H9 (cell line): Measurements from ENCODE around the gene PDE8A. TPM values are rescaled to one million over a fixed set of nuclear protein-coding genes. Genes with fewer than 3 reads are reported as not detected.

ENCODE experiments used
- DNase-seq: peaks from one replicate; pipeline ENCODE4 v3.0.0-alpha.2; 2017
- H2AFZ ChIP-seq: one replicate; pipeline ENCODE4 v1.6.1; 2013; ENCODE audit warnings: mild to moderate bottlenecking, low read length, control low read depth, moderate library complexity
- H2AK5ac ChIP-seq: 2 replicates; pipeline ENCODE4 v1.6.1; 2013; ENCODE audit warnings: low read length, control low read depth, mixed read lengths; ENCODE audit not compliant: insufficient read length
- H2BK120ac ChIP-seq: one replicate; pipeline ENCODE4 v1.6.1; 2013; ENCODE audit warnings: low read depth, mild to moderate bottlenecking, low read length, control low read depth, inconsistent platforms; ENCODE audit not compliant: poor library complexity, severe bottlenecking
- H2BK12ac ChIP-seq: 2 replicates; pipeline ENCODE4 v1.6.1; 2013; ENCODE audit warnings: low read length, control low read depth, mixed read lengths, low read depth; ENCODE audit not compliant: insufficient read length
- H2BK15ac ChIP-seq: 2 replicates; pipeline ENCODE4 v1.6.1; 2013; ENCODE audit warnings: low read depth, low read length, control low read depth
- H2BK20ac ChIP-seq: one replicate; pipeline ENCODE4 v1.6.1; 2013; ENCODE audit warnings: low read depth, mild to moderate bottlenecking, low read length, control low read depth, inconsistent platforms; ENCODE audit not compliant: poor library complexity, severe bottlenecking
- H2BK5ac ChIP-seq: 2 replicates; pipeline ENCODE4 v1.6.1; 2013; ENCODE audit warnings: low read length, control low read depth, mixed read lengths; ENCODE audit not compliant: insufficient read length
- H3K14ac ChIP-seq: 2 replicates; pipeline ENCODE4 v1.6.1; 2013; ENCODE audit warnings: low read length, control low read depth; ENCODE audit not compliant: insufficient read depth
- H3K18ac ChIP-seq: 2 replicates; pipeline ENCODE4 v1.6.1; 2013; ENCODE audit warnings: low read depth, mild to moderate bottlenecking, mixed read lengths, low read length, control low read depth; ENCODE audit not compliant: insufficient read length
- H3K23ac ChIP-seq: 2 replicates; pipeline ENCODE4 v1.6.1; 2013; ENCODE audit warnings: low read length, control low read depth, mixed read lengths, low read depth; ENCODE audit not compliant: insufficient read length
- H3K23me2 ChIP-seq: 2 replicates; pipeline ENCODE4 v1.6.1; 2013; ENCODE audit warnings: low read depth, mild to moderate bottlenecking, mixed read lengths, low read length, control low read depth; ENCODE audit not compliant: insufficient read length, poor library complexity, severe bottlenecking
- H3K27ac ChIP-seq: 2 replicates; pipeline ENCODE4 v1.5.1; 2013; ENCODE audit warnings: low read length, control low read depth, mixed read lengths, low read depth; ENCODE audit not compliant: insufficient read length
- H3K27me3 ChIP-seq: 2 replicates; pipeline ENCODE4 v1.6.1; 2013; ENCODE audit warnings: low read length, control low read depth, inconsistent platforms; ENCODE audit not compliant: insufficient read depth
- H3K4ac ChIP-seq: 2 replicates; pipeline ENCODE4 v1.6.1; 2013; ENCODE audit warnings: low read depth, mild to moderate bottlenecking, control low read depth, inconsistent platforms, low read length, moderate library complexity
- H3K4me1 ChIP-seq: 2 replicates; pipeline ENCODE4 v1.6.1; 2013; ENCODE audit warnings: low read length, control low read depth, inconsistent platforms; ENCODE audit not compliant: insufficient read depth
- H3K4me2 ChIP-seq: 2 replicates; pipeline ENCODE4 v1.6.1; 2013; ENCODE audit warnings: low read length, control low read depth, mixed read lengths; ENCODE audit not compliant: insufficient read length, insufficient read depth
- H3K56ac ChIP-seq: 2 replicates; pipeline ENCODE4 v1.6.1; 2013; ENCODE audit warnings: low read depth, mild to moderate bottlenecking, mixed read lengths, low read length, control low read depth; ENCODE audit not compliant: insufficient read length
- H3K79me1 ChIP-seq: 2 replicates; pipeline ENCODE4 v1.6.1; 2013; ENCODE audit warnings: low read depth, mild to moderate bottlenecking, moderate library complexity, low read length, control low read depth, inconsistent platforms; ENCODE audit not compliant: insufficient read depth, poor library complexity, severe bottlenecking
- H3K79me2 ChIP-seq: 2 replicates; pipeline ENCODE4 v1.6.1; 2013; ENCODE audit warnings: low read length, control low read depth, inconsistent platforms; ENCODE audit not compliant: insufficient read depth
- H3K9ac ChIP-seq: 2 replicates; pipeline ENCODE4 v1.6.1; 2013; ENCODE audit warnings: low read length, control low read depth, mixed read lengths; ENCODE audit not compliant: insufficient read length; ENCODE audit errors: extremely low read depth
- H3K9me3 ChIP-seq: one replicate; pipeline ENCODE4 v1.6.1; 2013; ENCODE audit warnings: low read depth, low read length, inconsistent platforms; ENCODE audit not compliant: control insufficient read depth
- H3T11ph ChIP-seq: one replicate; pipeline ENCODE4 v1.6.1; 2013; ENCODE audit warnings: mild to moderate bottlenecking, low read length, control low read depth, inconsistent platforms
- H4K20me1 ChIP-seq: one replicate; pipeline ENCODE4 v1.6.1; 2013; ENCODE audit not compliant: control insufficient read depth, insufficient read length, insufficient read depth
- H4K5ac ChIP-seq: 2 replicates; pipeline ENCODE4 v1.6.1; 2013; ENCODE audit warnings: low read depth, mild to moderate bottlenecking, mixed read lengths, low read length, control low read depth; ENCODE audit not compliant: insufficient read length
- H4K8ac ChIP-seq: replicated peaks from 2 replicates; pipeline ENCODE4 v1.6.1; 2013; ENCODE audit warnings: low read length, control low read depth, mixed read lengths, low read depth; ENCODE audit not compliant: insufficient read length
- H4K91ac ChIP-seq: 2 replicates; pipeline ENCODE4 v1.6.1; 2013; ENCODE audit warnings: low read depth, mild to moderate bottlenecking, moderate library complexity, mixed read lengths, low read length, control low read depth; ENCODE audit not compliant: insufficient read length
- H3K27ac Mint-ChIP-seq, 3 experiments: 2 replicates in 2 of 3; 3 replicates in 1 of 3; pipeline ENCODE4 v1.8.0; 2020 to 2021; ENCODE audit warnings: mixed read lengths in 3 of 3, mild to moderate bottlenecking in 1 of 3, moderate library complexity in 1 of 3
- H3K27me3 Mint-ChIP-seq: 2 replicates; pipeline ENCODE4 v1.8.0; 2021; ENCODE audit warnings: low read depth, mild to moderate bottlenecking, moderate library complexity, mixed read lengths
- H3K36me3 Mint-ChIP-seq, 3 experiments: 2 replicates in 2 of 3; 3 replicates in 1 of 3; pipeline ENCODE4 v1.8.0; 2020 to 2021; ENCODE audit warnings: low read depth in 3 of 3, mixed read lengths in 3 of 3; ENCODE audit not compliant: insufficient read depth in 1 of 3
- H3K4me1 Mint-ChIP-seq, 2 experiments: 2 replicates each; pipeline ENCODE4 v1.8.0; 2020; ENCODE audit warnings: mixed read lengths in 2 of 2
- H3K4me3 Mint-ChIP-seq, 2 experiments: 2 replicates in 1 of 2; 3 replicates in 1 of 2; pipeline ENCODE4 v1.8.0; 2020 to 2021; ENCODE audit warnings: mild to moderate bottlenecking in 2 of 2, mixed read lengths in 2 of 2, moderate library complexity in 1 of 2
- H3K9me3 Mint-ChIP-seq, 2 experiments: 2 replicates in 1 of 2; 3 replicates in 1 of 2; pipeline ENCODE4 v1.8.0; 2020; ENCODE audit warnings: mild to moderate bottlenecking in 2 of 2, mixed read lengths in 2 of 2, moderate library complexity in 1 of 2
- CTCF ChIP-seq: fragments of 200-600 bp; sonication (generic); conservative IDR thresholded peaks from 3 replicates; pipeline ENCODE4 v1.8.0; 2021; ENCODE audit warnings: antibody characterized with exemption, mild to moderate bottlenecking
- WGBS: extraction: QIAGEN DNeasy Blood & Tissue Kit; methylation state at CpG from one replicate; pipeline ENCODE4 v1.1.7; 2013; ENCODE audit warnings: missing lambda C conversion rate, low lambda C conversion rate, mixed read lengths; ENCODE audit not compliant: insufficient read length; ENCODE audit errors: extremely low coverage; 5-methylcytosine and 5-hydroxymethylcytosine counted together
- total RNA-seq: library from RNA; stranded (reverse); gene quantifications from 2 replicates; pipeline ENCODE4 v1.2.1, GENCODE V29; 2021

Gene PDE8A
- total RNA-seq, 1 experiment from 2014 or later: 9.3 TPM

- no peak for DNase-seq
- Mint-ChIP-seq H3K4me3 (no peak overlapping the region), H3K4me1 (peaks cover 18 to 19% of the 10 kb centered on the region in 2 experiments), H3K27ac (no peak overlapping the region), H3K36me3 (no peaks in the 10 kb centered on the region), H3K9me3 (no peaks in the 10 kb centered on the region; a peak in 2 of 5 replicates), H3K27me3 (peaks cover 48% of the 10 kb centered on the region)
- Histone ChIP-seq H2AFZ (no peak overlapping the region), H4K91ac (no peak overlapping the region), H4K8ac (no peak overlapping the region), H3K56ac (no peak overlapping the region), H3K23ac (no peak overlapping the region), H3K27me3 (peaks cover 5% of the 10 kb centered on the region; the same call in 1 of the 2 replicates), H4K5ac (no peak overlapping the region), H2BK15ac (no peak overlapping the region), H3K18ac (no peak overlapping the region), H2BK120ac (no peak overlapping the region), H2BK5ac (no peak overlapping the region), H3K23me2 (peaks cover 7% of the 10 kb centered on the region), H3K79me1 (no peaks in the 10 kb centered on the region), H3K9ac (no peak overlapping the region), H3K79me2 (no peaks in the 10 kb centered on the region), H3K14ac (no peak overlapping the region), H3K27ac (no peak overlapping the region), H3T11ph (no peak overlapping the region), H3K4me2 (no peak overlapping the region), H3K4ac (no peak overlapping the region), H2AK5ac (no peak overlapping the region), H3K9me3 (no peaks in the 10 kb centered on the region), H3K4me1 (no peaks in the 10 kb centered on the region), H4K20me1 (no peaks in the 10 kb centered on the region), H2BK20ac (no peak overlapping the region), H2BK12ac (no peak overlapping the region)
- WGBS: no CpG with 5 or more reads among the region's 2 CpGs
- no peak for TF ChIP-seq CTCF
These were observed 2.1 kb downstream of the PDE8A start for GRCh38 chr15:84983711-84984110.
